ENCODE results near the gene ANKRD60. TPM values are rescaled to one million over a fixed set of nuclear protein-coding genes. Genes with fewer than 3 reads are reported as not detected.

The ANKRD60 gene
- total RNA-seq, 2 experiments from 2014 or later = not detected

GRCh38 chr20:58240471-58240870 is 12.0 kb upstream of the ANKRD60 start:
- H3K27ac Mint-ChIP-seq = no peak overlapping the region
- ChIA-PET POLR2A (no interaction called here), CTCF (no interaction called here)
- H3K27me3 Mint-ChIP-seq = no peaks in the 10 kb centered on the region
- H3K9me3 Mint-ChIP-seq = no peaks in the 10 kb centered on the region
- peaks cover 22% of the 10 kb centered on the region for H3K4me1 Mint-ChIP-seq
- peaks cover 16% of the 10 kb centered on the region for H3K36me3 Mint-ChIP-seq (ENCODE audit: low read depth)
- no peak overlapping the region for H3K4me3 Mint-ChIP-seq
- DNase-seq = no peak

- Mint-ChIP-seq H3K4me3 (no peak overlapping the region), H3K4me1 (peaks cover 30% of the 10 kb centered on the region), H3K27me3 (no peaks in the 10 kb centered on the region), H3K27ac (no peak overlapping the region), H3K36me3 (ENCODE audit: low read depth) (peaks cover 18% of the 10 kb centered on the region), H3K9me3 (no peaks in the 10 kb centered on the region)
- no peak for DNase-seq
- CTCF ChIA-PET = interaction anchor here (0.6 kb wide), 1 partner anchor 588 kb away, joined by 3 read pairs; no protein-coding TSS in a partner anchor
- POLR2A ChIA-PET = no interaction called here
These were observed 10.8 kb upstream of the ANKRD60 start for GRCh38 chr20:58239216-58239615.

DNA sequence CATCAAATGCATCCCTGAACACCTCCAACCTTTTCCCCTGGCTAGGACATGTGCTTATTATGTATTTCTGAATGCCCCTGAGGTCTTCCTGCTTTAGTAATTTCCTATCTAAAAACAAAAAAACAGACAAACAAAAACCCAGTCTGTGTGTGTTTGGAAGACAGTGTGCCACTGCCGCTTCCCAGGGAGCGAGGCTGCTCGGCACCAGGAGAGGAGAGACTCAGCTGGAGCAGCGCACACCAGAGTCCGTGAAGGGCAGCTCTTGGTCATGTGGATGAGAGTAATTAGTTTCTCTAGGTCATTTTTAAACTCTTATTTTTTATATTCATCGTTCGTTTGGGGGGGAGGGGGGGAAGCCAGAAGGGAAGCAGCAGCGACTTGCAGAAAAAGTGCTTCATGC is 10.0 kb upstream of the ANKRD60 start:
- ChIA-PET POLR2A (no interaction called here), CTCF (interaction anchor here (1.5 kb wide), 1 partner anchor 201 kb away, joined by 5 read pairs; no protein-coding TSS in a partner anchor)
- Mint-ChIP-seq H3K4me1 (peaks cover 30% of the 10 kb centered on the region), H3K9me3 (no peaks in the 10 kb centered on the region), H3K27me3 (no peaks in the 10 kb centered on the region), H3K27ac (peak overlapping the region; percentile 71), H3K4me3 (no peak overlapping the region), H3K36me3 (ENCODE audit: low read depth) (peaks cover 16% of the 10 kb centered on the region)
- no peak for DNase-seq

DNA sequence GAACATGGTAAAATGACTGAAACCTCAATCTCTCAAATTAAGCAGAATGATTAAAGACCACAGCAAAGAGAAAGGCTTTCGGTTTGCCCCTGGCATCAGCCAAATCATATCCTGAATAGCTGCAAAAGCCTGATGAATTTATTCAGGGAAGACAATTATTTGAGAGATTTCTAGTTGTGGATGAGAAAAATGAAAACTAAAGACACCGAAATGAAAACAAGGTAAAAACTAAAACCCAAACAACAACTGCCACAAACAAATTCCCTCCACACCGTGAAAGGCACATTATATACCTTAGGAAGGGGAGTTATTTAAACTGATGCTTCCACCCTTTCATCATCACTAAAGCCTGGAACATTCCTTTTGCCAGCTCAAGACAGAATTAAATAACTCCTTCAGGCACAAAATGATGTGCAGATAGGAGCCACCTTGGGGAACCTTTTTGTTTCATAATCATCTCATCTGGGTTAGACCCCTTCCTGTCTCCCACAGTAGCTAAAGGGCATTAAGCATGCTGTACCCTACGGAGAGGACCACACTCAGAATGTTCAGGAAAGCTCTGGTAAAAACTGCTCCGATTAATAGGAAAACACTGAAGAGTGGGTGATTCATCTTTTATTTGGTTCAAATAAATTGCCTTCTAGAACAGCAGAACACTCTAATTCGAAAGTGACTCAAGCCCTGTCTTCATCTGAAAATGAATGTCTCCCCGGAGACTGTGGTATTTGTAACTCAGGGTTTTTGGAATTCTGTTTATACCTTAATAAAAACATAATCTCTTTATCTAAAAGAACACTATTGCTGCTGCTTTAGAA is 9.1 kb upstream of the ANKRD60 start:
- H3K4me3 Mint-ChIP-seq = peak overlapping the region; percentile 87
- CTCF ChIA-PET = interaction anchor here (0.5 to 1.8 kb wide), 7 partner anchors 9 to 781 kb away, joined by 3 to 11 read pairs (median 3); no protein-coding TSS in a partner anchor
- peaks cover 9% of the 10 kb centered on the region for H3K36me3 Mint-ChIP-seq (ENCODE audit: low read depth)
- POLR2A ChIA-PET = no interaction called here
- peaks cover 30% of the 10 kb centered on the region for H3K4me1 Mint-ChIP-seq
- H3K27ac Mint-ChIP-seq = peak overlapping the region; percentile 83
- no peaks in the 10 kb centered on the region for H3K27me3 Mint-ChIP-seq
- no peak for DNase-seq
- no peaks in the 10 kb centered on the region for H3K9me3 Mint-ChIP-seq

- peak; percentile 80 for DNase-seq
- Mint-ChIP-seq H3K27ac (peak overlapping the region; percentile 83), H3K27me3 (no peaks in the 10 kb centered on the region), H3K4me3 (peak overlapping the region; percentile 87), H3K4me1 (peaks cover 30% of the 10 kb centered on the region), H3K36me3 (ENCODE audit: low read depth) (peaks cover 8% of the 10 kb centered on the region), H3K9me3 (no peaks in the 10 kb centered on the region)
- POLR2A ChIA-PET = no interaction called here
- CTCF ChIA-PET = interaction anchor here (0.5 to 1.8 kb wide), 8 partner anchors 10 to 782 kb away, joined by 3 to 11 read pairs (median 3); no protein-coding TSS in a partner anchor
These were observed 8.3 kb upstream of the ANKRD60 start for GRCh38 chr20:58236612-58237317.

DNA sequence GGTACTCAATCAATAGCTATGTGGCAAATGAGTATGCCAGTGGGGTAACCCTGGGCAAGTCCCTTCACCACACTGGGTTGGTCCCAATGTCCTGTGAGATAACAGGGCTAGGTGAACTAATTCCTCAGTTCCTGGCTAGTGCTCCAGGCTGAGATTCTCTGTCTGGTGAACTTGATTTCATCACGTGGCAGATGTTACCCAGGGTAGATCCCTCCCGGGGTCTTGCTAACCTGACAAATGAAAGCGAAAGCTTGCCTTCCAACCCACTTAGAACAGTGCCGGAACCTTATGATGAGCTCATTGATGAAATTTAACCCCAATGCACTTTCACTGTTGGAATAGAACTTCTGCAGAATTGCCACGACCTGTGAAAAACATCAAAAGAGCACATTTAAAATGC is 6.6 kb upstream of the ANKRD60 start:
- no peak overlapping the region for H3K27ac Mint-ChIP-seq
- no peak overlapping the region for H3K4me3 Mint-ChIP-seq
- POLR2A ChIA-PET = no interaction called here
- H3K36me3 Mint-ChIP-seq (ENCODE audit: low read depth) = peaks cover 8% of the 10 kb centered on the region
- H3K9me3 Mint-ChIP-seq = no peaks in the 10 kb centered on the region
- peaks cover 30% of the 10 kb centered on the region for H3K4me1 Mint-ChIP-seq
- peaks cover 7% of the 10 kb centered on the region for H3K27me3 Mint-ChIP-seq
- DNase-seq = no peak
- CTCF ChIA-PET = interaction anchor here (0.8 kb wide), 1 partner anchor 15 kb away, joined by 3 read pairs; no protein-coding TSS in a partner anchor

DNA sequence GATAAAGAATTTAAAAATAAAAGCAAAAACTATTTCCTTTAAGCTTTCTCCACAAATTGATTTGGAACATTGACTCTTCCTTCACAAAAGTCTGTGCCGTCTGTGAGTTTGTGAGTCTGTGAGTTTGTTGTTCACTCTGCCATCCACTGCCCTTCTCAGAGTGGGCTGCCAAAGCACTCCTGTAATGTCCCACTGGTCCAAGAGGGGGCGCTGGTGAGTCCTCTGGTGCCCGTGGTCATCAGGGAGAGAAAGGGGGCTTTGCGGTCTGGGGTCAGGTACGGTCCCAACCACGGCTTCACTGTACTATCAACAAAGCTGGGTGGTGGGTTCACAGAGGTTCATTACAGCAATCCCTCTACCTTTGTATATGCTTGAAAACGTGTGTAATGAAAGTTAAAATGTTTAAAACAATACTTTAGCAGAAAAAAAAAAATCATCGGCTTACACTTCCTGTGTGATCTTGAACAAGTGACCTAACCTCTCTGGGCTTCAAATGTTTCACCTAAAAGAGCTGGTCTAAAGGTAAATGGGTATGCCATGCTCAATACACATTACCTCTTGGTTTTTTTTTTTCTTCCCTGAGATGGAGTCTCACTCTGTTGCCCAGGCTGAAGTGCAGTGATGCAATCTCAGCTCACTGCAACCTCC is 5.6 kb upstream of the ANKRD60 start:
- H3K36me3 Mint-ChIP-seq (ENCODE audit: low read depth) = peaks cover 14% of the 10 kb centered on the region
- POLR2A ChIA-PET = no interaction called here
- CTCF ChIA-PET = interaction anchor here (0.6 to 2.0 kb wide), 11 partner anchors 10 to 1258 kb away, joined by 3 to 6 read pairs (median 4); partner anchors contain the start of gene STX16
- peak; percentile 47 for DNase-seq
- peaks cover 34% of the 10 kb centered on the region for H3K4me1 Mint-ChIP-seq
- no peaks in the 10 kb centered on the region for H3K9me3 Mint-ChIP-seq
- no peak overlapping the region for H3K4me3 Mint-ChIP-seq
- no peak overlapping the region for H3K27ac Mint-ChIP-seq
- H3K27me3 Mint-ChIP-seq = peaks cover 17% of the 10 kb centered on the region

DNA sequence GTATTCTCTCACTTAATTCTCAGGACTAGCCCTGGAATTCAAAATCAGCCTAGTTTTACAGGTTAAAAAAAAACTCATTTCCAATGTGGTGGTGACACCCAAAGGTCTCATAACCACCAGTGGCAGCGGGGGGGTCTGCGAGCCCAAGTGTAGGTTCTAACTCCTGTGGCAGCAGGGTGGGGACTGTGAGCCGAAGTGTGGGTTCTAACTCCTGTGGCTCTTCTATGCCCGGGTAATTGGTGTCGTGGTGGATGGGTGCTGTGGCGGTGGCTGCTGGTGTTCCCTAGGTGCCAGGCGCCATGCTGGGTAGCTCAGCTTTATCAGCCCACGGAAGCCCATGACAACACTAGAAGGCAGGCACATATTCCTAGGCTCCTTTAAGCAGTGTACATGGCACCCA is 4.9 kb upstream of the ANKRD60 start:
- Mint-ChIP-seq H3K4me3 (no peak overlapping the region), H3K4me1 (peaks cover 38% of the 10 kb centered on the region), H3K36me3 (ENCODE audit: low read depth) (peaks cover 14% of the 10 kb centered on the region), H3K27ac (no peak overlapping the region), H3K27me3 (peaks cover 21% of the 10 kb centered on the region), H3K9me3 (no peaks in the 10 kb centered on the region)
- CTCF ChIA-PET = interaction anchor here (0.8 to 2.0 kb wide), 3 partner anchors 9 to 90 kb away, joined by 4 to 6 read pairs (median 5); no protein-coding TSS in a partner anchor
- POLR2A ChIA-PET = no interaction called here
- DNase-seq = no peak

GRCh38 chr20:58231683-58232082 is 3.2 kb upstream of the ANKRD60 start:
- CTCF ChIA-PET = no interaction called here
- POLR2A ChIA-PET = no interaction called here
- H3K9me3 Mint-ChIP-seq = no peaks in the 10 kb centered on the region
- peaks cover 20% of the 10 kb centered on the region for H3K36me3 Mint-ChIP-seq (ENCODE audit: low read depth)
- H3K27ac Mint-ChIP-seq = no peak overlapping the region
- peaks cover 36% of the 10 kb centered on the region for H3K27me3 Mint-ChIP-seq
- H3K4me1 Mint-ChIP-seq = peaks cover 22% of the 10 kb centered on the region
- no peak for DNase-seq
- no peak overlapping the region for H3K4me3 Mint-ChIP-seq

DNA sequence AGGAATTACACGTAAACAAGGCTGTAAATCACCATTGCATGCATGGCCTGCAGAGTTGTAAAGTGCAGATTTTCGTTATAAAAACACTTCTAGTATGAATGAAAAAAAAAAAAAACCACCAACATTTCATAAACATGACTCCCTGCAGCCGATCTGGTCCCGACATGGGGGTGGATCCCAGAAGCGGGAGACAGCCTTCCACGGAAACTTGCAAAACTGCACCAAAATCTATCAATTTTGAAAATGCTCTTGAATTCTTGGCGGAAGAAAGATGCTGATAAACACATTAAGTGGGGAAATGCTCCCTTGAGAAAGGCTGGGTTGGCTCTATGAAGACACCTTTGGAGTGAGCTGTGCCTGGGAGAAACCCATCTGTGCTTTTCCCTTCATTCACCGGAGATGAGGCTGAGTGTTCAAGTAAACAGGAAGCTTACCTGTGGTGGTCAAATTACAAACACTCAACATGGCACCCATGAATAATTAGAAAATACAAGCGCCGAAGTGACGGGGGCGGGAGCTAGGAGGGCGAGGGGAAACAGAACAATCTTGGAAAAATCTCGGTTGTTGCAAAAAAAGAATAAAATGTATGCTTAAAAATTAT is 845 bp upstream of the ANKRD60 start:
- peaks cover 16% of the 10 kb centered on the region for H3K36me3 Mint-ChIP-seq (ENCODE audit: low read depth)
- no peaks in the 10 kb centered on the region for H3K9me3 Mint-ChIP-seq
- no peak overlapping the region for H3K4me3 Mint-ChIP-seq
- DNase-seq = no peak
- peaks cover 7% of the 10 kb centered on the region for H3K4me1 Mint-ChIP-seq
- POLR2A ChIA-PET = no interaction called here
- CTCF ChIA-PET = interaction anchor here (1.0 kb wide), 2 partner anchors 22 to 422 kb away, joined by 3 read pairs; partner anchors contain the start of gene STX16
- H3K27me3 Mint-ChIP-seq = peaks cover 51% of the 10 kb centered on the region
- H3K27ac Mint-ChIP-seq = no peak overlapping the region

DNA sequence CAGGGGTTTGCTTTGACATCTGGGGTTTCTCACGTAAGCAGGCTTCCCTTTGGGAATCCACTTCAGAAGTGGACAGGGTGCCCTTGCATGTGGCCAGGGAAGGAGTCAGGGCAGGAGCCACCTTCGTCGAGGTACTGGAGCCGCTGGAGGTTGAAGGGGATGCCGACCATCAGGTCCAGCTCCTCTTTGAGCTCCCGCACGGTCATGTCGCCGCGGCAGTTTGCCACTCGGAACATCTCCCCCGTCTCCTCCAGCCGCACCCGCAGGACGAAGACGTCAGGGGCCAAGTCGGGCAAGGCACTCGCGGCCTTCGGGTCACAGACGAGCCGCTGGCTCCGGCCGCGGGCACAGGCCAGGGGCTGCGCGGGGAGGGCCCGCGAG is 360 bp downstream of the ANKRD60 start:
- ChIA-PET POLR2A (no interaction called here), CTCF (no interaction called here)
- Mint-ChIP-seq H3K4me3 (no peak overlapping the region), H3K36me3 (ENCODE audit: low read depth) (peaks cover 14% of the 10 kb centered on the region), H3K4me1 (peaks cover 7% of the 10 kb centered on the region), H3K27ac (no peak overlapping the region), H3K27me3 (peaks cover 54% of the 10 kb centered on the region), H3K9me3 (no peaks in the 10 kb centered on the region)
- no peak for DNase-seq

- H3K4me1 Mint-ChIP-seq = peaks cover 7% of the 10 kb centered on the region
- H3K9me3 Mint-ChIP-seq = no peaks in the 10 kb centered on the region
- no peak for DNase-seq
- H3K27ac Mint-ChIP-seq = no peak overlapping the region
- ChIA-PET CTCF (interaction anchor here (1.2 kb wide), 1 partner anchor 11 kb away, joined by 6 read pairs; no protein-coding TSS in a partner anchor), POLR2A (no interaction called here)
- peaks cover 14% of the 10 kb centered on the region for H3K36me3 Mint-ChIP-seq (ENCODE audit: low read depth)
- peaks cover 54% of the 10 kb centered on the region for H3K27me3 Mint-ChIP-seq
- no peak overlapping the region for H3K4me3 Mint-ChIP-seq
These were observed 906 bp downstream of the ANKRD60 start for GRCh38 chr20:58227391-58228102.
